HFFc6 (cell line): ENCODE results near the gene BCL10. TPM values are rescaled to one million over a fixed set of nuclear protein-coding genes. Genes with fewer than 3 reads are reported as not detected.

Experiments used
- DNase-seq: peaks from one replicate; pipeline ENCODE4 v3.0.0-alpha.2; 2018
- H3K27ac Mint-ChIP-seq: 2 replicates; pipeline ENCODE4 v1.8.0; 2020; ENCODE audit warnings: mild to moderate bottlenecking, mixed read lengths
- H3K27me3 Mint-ChIP-seq: 2 replicates; pipeline ENCODE4 v1.8.0; 2021; ENCODE audit warnings: mild to moderate bottlenecking, moderate library complexity, mixed read lengths; ENCODE audit not compliant: insufficient read depth
- H3K36me3 Mint-ChIP-seq: 2 replicates; pipeline ENCODE4 v1.8.0; 2021; ENCODE audit warnings: low read depth, mixed read lengths
- H3K4me1 Mint-ChIP-seq: 2 replicates; pipeline ENCODE4 v1.8.0; 2020; ENCODE audit warnings: low read depth, mixed read lengths
- H3K4me3 Mint-ChIP-seq: 2 replicates; pipeline ENCODE4 v1.8.0; 2020; ENCODE audit warnings: mild to moderate bottlenecking, moderate library complexity, mixed read lengths
- H3K9me3 Mint-ChIP-seq: 2 replicates; pipeline ENCODE4 v1.8.0; 2020; ENCODE audit warnings: mild to moderate bottlenecking, mixed read lengths
- CTCF ChIP-seq: fragments of 200-600 bp; sonication (generic); IDR thresholded peaks from 2 replicates; pipeline ENCODE4 v1.5.0; 2021; ENCODE audit warnings: antibody characterized with exemption, mild to moderate bottlenecking
- total RNA-seq, 6 experiments: library from RNA; stranded (reverse); fragmentation: NEBNext Ultra II Directional; extraction: Animal tissue kit (Norgen Biotek cat#: 25700); gene quantifications; 2 replicates in 1 of 6; 3 replicates in 5 of 6; pipeline ENCODE4 v1.2.3, GENCODE V29; 2021

The BCL10 gene
- total RNA-seq, 6 experiments from 2014 or later = 33.4 to 45.6 (median 39.2) TPM

- H3K36me3 Mint-ChIP-seq = peaks cover 80% of the 10 kb centered on the region
- peaks cover 24% of the 10 kb centered on the region for H3K27me3 Mint-ChIP-seq
- peak overlapping the region; percentile 93 for H3K27ac Mint-ChIP-seq
- peaks cover 97% of the 10 kb centered on the region for H3K4me1 Mint-ChIP-seq
- TF ChIP-seq CTCF = no peak
- H3K4me3 Mint-ChIP-seq = peak overlapping the region; percentile 74
- peak; percentile 67 for DNase-seq
- H3K9me3 Mint-ChIP-seq = no peaks in the 10 kb centered on the region
These were observed 44.1 kb upstream of the BCL10 start for GRCh38 chr1:85320371-85321131.

- peak overlapping the region; percentile 93 for H3K27ac Mint-ChIP-seq
- no peak for TF ChIP-seq CTCF
- no peak for DNase-seq
- peak overlapping the region; percentile 74 for H3K4me3 Mint-ChIP-seq
- peaks cover 97% of the 10 kb centered on the region for H3K4me1 Mint-ChIP-seq
- no peaks in the 10 kb centered on the region for H3K9me3 Mint-ChIP-seq
- peaks cover 78% of the 10 kb centered on the region for H3K36me3 Mint-ChIP-seq
- peaks cover 24% of the 10 kb centered on the region for H3K27me3 Mint-ChIP-seq
These were observed 43.5 kb upstream of the BCL10 start for GRCh38 chr1:85319931-85320330.

GRCh38 chr1:85319491-85319890 is 43.1 kb upstream of the BCL10 start:
- Mint-ChIP-seq H3K27me3 (peaks cover 24% of the 10 kb centered on the region), H3K9me3 (no peaks in the 10 kb centered on the region), H3K27ac (peak overlapping the region; percentile 93), H3K36me3 (peaks cover 74% of the 10 kb centered on the region), H3K4me3 (peak overlapping the region; percentile 74), H3K4me1 (peaks cover 97% of the 10 kb centered on the region)
- TF ChIP-seq CTCF = no peak
- no peak for DNase-seq

GRCh38 chr1:85318217-85318616 is 41.8 kb upstream of the BCL10 start:
- Mint-ChIP-seq H3K27me3 (peaks cover 24% of the 10 kb centered on the region), H3K4me1 (peaks cover 100% of the 10 kb centered on the region), H3K36me3 (peaks cover 69% of the 10 kb centered on the region), H3K4me3 (peak overlapping the region; percentile 32), H3K9me3 (no peaks in the 10 kb centered on the region), H3K27ac (peak overlapping the region; percentile 93)
- DNase-seq = no peak
- no peak for TF ChIP-seq CTCF

GRCh38 chr1:85317560-85317959 is 41.1 kb upstream of the BCL10 start:
- no peak for TF ChIP-seq CTCF
- Mint-ChIP-seq H3K27ac (peak overlapping the region; percentile 93), H3K36me3 (peaks cover 70% of the 10 kb centered on the region), H3K27me3 (peaks cover 27% of the 10 kb centered on the region), H3K4me3 (peak overlapping the region; percentile 16; the same call in 1 of the 2 replicates), H3K9me3 (no peaks in the 10 kb centered on the region), H3K4me1 (peaks cover 100% of the 10 kb centered on the region)
- no peak for DNase-seq
